GM19099 (cell line): ENCODE measurements around the gene TEX13D.

Experiments
- POLR2A ChIP-seq: IDR thresholded peaks from 3 replicates; pipeline ENCODE4 v1.6.1; 2011; ENCODE audit warnings: low read depth; ENCODE audit not compliant: insufficient read length; ENCODE audit errors: extremely low read depth

TEX13D gene

DNA sequence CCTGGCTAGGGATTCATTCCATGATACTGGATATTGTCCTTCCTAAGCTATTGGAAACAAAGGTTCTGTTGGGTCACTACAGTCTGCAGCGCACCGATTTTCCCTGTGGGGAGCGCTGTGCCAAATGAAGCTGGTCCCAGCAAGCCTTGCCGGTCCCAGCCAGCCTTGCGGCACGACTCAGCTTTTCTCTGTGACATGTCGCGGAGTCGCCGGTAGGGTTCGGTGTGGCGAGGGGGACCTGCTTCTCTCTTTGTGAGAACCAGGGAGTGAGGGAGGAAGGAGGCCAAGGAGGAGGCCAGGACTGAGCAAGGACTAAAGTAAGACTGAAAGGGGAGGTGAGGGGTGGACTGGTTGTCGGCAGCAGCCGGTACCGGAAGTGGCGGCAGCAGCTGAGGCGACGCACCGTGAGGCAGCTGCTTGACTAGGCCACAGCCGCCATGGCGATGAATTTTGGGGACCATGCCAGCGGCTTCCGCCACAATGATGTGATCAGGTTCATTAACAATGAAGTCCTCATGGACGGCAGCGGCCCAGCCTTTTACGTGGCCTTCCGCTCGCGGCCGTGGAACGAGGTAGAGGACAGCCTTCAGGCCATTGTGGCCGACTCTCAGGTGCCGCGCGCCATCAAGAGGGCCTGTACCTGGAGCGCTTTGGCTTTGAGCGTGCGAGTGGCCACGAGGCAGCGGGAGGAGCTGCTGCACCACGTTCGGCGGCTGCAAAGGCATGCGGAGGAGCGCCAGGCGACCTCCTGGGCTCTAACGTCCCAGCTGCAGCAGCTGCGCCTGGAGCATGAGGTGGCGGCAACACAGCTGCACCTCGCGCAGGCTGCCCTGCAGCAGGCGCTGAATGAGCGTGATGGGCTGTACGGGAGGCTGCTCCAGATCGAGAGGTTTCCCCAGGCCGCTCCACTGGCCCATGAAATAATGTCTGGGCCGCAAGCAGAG, at the start of gene TEX13D:
TEX13D (plus strand) TSS at position 180 of the 944 bp plus-strand sequence; CDS start at position 438, 258 bp downstream.
- no peak for TF ChIP-seq POLR2A

- TF ChIP-seq POLR2A = no peak
Measured at GRCh38 chrX:124289443-124289842, 43.0 kb upstream of the TEX13D start.

DNA sequence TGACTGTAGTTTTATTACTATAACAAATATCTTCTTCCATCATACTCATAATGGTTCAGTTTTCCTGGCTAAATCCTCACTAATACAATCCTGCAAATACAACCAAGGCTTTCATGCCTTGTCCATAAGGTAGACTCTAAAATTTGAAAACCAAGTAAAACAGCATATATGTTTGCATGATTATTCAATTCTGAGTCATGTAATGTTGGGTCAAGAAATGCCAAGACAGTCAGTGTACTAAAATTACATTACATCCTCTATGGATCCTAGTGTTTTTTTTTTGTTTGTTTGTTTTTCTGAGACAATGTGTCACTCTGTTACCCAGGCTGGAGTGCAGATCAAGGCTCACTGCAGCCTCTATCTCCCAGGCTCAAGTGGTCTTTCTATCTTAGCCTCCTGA, 38.6 kb upstream of the TEX13D start:
- no peak for TF ChIP-seq POLR2A

DNA sequence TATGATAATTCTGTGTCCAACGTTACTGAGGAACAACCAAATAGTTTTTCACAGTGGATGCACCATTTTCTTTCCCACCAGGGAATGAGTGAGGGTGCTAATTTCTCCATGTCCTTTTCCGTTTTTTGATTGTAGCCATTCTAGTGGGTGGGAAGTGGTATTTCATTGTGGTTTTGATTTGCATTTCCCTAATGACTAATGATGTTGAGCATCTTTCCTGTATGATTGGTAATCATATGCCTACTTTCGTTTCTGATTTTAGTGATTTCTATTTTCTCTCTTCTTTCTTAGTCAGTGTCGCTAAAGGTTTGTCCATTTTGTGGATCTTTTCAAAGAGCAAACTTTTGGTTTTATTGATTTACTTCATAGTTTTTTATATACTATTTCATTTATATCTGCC, 32.1 kb upstream of the TEX13D start:
- no peak for TF ChIP-seq POLR2A

DNA sequence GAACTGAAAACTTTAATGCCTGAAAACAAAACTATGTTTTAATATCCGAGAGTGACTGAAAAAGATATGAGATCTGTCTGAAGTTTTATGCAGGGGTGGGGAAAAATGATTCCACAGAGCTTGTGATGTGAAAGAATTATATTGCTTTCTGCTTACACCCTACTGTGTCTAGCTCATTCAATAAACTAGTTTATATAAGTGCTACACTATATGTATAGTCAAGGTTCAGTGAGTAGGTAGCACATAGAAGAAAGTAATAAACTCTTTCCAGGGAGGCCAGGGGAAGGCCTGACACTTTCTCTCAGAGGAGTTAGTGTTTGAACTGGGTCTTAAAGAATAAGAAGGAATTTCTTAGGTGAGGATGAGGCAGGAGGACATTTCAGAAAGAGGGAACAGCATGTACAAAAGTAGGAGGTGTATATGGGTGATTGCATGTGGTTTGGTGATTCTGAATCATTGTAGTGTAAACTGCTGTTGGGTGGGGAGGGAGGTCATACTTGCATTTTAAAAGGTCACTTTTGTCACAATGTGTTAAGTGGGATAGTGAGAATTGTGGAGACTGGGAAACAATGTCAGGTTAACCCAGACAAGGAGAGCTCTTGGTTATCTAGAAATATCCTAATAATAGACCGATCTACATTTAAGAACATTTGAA, 25.1 kb upstream of the TEX13D start:
- no peak for TF ChIP-seq POLR2A

DNA sequence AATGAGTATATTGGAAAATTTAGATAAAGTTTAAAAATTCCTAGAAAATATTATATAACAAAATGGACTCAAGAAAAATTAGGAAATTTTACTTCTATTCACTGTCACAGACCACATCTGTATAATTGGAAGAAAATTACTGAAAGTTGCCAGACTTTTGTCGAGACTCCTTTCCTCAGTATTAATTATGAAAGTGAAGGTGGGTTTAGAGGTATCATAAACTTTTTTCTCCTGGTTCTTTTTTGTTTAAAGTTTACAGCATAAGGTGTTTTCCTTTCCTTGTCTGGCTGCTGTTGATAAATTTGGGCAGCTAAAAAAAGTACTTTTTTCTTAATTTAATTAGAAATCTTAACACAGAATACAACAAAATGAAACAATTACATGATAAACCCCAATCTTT, 6.7 kb upstream of the TEX13D start:
- TF ChIP-seq POLR2A = no peak

GRCh38 chrX:124328765-124329164, 3.7 kb upstream of the TEX13D start:
- TF ChIP-seq POLR2A = no peak

GRCh38 chrX:124333862-124334261, 1.4 kb downstream of the TEX13D start:
- TF ChIP-seq POLR2A = no peak

DNA sequence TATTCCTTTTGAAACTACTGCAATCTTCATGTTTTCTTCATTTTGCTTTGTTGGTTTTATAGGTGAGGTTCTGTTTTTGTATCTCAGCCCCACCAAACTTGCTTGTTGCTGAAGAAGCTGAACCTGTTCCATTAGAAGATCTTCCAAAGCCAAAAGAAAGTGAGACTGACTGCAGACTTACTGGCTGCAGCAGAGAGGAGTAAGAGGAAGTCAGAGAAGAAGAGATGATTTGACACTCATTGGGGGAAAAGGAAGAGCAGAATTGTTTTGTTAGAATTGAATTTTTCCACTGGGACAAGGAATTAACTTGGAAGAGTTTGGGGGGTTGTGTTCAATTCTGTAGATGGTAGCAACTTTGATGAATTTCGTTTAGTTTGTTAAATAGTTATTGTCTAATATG, 3.1 kb downstream of the TEX13D start:
- TF ChIP-seq POLR2A = no peak

DNA sequence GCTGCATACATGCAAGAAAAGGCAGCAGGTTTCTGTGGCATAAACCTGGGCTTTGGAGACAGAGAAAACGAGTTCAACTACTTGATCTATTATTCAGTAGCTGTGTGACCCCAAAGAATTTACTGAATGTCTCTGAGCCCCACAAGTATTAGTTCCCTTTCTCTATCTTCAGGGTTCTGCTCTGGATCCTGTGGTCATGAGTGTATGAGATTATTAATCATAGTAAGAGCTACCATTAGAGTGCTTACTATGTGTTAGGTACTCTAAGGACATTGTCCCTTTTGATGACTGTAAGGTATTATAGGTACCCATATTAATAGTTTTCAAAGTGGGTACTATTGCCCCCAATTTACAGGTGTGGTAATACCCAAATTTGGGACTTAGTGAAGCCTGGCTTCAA, 5.5 kb downstream of the TEX13D start:
- TF ChIP-seq POLR2A = no peak

DNA sequence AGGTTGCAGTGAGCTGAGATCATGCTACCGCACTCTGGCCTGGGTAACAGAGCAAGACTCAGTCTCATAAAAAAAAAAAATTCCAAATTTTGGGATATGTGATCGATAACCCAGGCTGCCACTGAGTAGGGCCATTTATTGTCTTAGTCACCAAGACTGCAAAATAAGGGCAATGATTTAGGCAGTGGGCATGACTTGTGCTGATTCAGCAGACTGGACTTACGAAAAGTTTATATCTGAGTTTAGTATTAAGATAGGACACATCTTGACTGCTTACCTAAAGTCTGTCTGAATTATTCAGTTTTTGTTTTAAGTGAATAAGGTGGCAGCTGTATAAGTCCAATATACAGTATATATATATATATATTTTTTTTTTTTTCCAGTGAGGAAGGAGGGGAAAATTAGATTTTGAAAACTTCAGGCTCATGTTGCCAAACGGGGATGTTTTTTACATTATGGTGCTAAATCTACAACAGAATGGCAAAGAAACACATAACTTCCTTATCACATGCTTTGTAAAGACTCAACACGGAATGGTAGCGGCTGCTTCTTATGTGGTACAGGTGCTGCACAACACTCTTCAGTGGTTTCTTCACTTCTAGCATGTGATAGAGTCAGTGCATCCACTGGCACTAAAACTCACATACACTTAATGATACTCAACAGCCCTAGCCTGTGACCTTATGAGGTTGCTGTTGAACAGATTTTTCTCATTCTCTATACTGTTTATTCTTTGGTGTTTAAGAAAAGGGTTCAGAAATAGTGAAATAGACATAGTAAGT, 6.5 kb downstream of the TEX13D start:
- TF ChIP-seq POLR2A = no peak

- no peak for TF ChIP-seq POLR2A
Measured at GRCh38 chrX:124341396-124342132, 9.1 kb downstream of the TEX13D start.

- no peak for TF ChIP-seq POLR2A
Measured at GRCh38 chrX:124342174-124342867, 9.9 kb downstream of the TEX13D start.

DNA sequence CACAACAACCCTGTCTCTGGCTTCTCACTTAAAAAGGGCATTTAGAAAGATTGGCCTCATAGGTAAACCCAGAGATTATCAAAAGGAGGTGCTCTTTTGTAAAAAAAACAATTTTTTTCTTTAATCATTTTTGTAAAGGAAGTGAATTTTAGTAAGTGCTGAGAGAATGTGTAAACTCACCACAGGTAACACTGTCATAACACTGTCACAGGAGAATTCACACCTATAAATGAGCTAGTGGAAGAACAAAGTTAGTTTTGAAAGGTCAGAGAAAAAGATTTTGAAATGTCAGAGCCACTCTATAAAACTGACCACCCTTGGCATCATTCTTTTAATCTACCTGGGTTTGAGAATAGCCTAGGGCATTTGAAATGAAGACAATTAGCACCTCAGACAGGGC, 10.6 kb downstream of the TEX13D start:
- no peak for TF ChIP-seq POLR2A
